ENCODE measurements around the gene IL18R1.

IL18R1 gene

DNA sequence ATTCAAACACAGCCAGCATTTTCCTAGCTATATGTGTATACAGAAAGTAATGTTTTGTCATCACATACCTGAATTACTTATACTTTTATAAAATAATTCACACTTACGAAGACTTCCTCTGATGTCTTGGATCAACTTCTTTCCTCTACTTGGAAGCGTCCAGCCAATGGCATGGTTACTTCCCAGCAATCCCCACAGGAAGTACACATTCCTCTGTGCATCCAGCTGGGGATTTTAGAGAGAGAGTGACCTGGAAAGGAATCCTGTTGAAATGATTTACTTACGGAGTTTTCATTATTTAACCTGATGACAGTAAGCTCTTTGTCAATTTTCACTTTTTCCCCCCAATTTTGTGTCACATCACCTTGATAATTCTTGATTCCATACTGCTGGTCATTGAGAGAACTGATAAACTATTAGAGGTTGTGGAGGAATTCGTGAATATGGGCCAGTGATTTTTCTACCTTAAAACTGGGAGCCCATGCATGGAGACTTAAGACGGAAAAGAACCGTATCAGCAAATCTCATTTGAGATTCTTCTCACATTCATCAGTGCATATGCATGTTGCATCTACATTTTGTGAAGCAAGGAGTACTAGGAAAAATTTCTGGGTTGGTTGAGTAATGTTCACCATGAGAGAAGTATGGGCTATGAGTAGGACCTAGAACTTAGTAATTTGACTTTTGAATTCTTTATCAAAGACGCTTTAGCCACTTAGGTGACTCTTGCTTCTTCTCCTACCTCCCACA lies 9.0 kb upstream of the IL18R1 start:
- DNase-seq: no peak

DNA sequence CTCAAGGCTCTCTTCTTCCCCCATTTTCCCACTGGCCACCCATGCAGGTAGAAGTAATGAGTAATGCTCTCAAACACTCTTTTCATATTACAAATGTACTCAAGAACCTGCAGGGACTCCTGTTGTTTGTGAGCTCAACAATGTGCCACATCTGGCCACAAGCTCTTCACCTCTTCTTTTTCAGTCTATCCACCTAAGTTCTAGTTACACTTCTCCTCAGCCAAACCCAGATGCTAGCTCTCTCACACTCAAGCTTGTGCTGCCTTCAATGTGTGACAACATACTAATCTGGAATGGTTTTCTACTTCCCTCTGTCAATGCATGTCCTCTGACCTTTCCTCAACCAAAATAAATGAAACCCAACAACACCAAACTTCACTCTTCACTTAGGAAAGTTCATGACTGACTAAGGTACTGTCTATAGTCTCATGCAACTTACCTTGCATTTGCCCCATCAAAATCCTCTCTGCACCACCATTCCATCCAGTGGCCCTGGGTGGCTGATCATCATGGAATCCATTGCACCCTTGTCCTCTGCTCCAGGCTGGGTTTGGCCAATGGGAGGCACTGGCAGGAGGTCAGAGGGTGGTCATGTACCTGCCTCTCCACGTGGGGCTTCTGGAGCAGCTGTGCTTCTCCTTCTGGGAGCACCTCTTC lies 5.3 kb upstream of the IL18R1 start:
- DNase-seq: no peak

DNA sequence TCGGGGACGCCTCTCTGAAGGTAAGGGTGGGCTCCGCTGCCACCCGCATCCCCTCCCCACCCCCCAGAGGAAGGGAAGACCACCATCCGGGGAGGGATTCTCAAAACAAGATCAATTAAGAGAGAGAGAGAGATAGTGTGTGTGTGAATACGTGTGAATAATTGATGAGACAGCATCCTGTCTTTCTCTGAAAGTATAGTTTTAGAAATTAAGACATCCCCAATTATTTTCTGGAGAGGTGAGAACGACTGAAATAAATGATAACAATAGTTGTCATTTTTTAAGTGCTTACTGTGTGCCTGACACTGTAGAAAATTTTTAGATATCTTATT lies 751 bp downstream of the IL18R1 start:
- DNase-seq: no peak

DNA sequence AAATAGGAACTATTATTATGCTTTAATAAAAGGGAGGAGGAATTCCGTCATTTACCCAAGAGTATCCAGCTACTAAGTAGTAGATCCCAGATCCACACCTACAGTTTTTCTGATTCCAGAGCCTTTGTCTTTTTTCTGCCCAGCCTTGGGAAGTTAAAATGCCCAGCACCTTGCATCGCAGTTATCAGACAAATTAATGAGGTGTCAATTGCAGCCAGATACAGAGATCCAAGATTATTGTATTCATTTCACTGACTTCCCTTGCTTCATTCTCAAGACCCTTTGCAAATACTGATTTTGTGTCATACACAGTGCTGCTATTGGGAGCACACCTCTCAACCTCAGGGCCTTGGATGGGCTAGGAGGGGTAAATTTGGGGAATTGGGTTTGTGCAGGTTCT lies 1.1 kb downstream of the IL18R1 start:
- no peak for DNase-seq

DNA sequence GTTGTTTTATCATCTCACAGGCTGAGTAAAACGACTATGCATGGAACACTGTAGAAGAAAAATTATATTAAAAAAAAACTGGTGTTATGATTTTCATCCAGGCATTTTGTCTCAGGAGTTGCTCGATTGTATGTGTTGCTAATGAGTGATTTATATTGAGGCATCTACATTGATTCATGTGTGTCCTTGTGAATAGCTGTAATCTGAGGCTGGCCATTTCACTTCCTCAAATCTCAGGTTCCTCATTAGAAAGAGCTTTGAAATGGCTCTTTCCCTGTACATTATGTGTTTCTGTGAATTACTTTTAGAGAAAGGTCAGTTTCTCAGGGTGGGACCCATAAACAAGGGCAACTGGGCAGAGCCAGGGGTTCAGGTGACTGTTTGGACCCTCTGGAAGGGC lies 2.3 kb downstream of the IL18R1 start:
- no peak for DNase-seq

DNA sequence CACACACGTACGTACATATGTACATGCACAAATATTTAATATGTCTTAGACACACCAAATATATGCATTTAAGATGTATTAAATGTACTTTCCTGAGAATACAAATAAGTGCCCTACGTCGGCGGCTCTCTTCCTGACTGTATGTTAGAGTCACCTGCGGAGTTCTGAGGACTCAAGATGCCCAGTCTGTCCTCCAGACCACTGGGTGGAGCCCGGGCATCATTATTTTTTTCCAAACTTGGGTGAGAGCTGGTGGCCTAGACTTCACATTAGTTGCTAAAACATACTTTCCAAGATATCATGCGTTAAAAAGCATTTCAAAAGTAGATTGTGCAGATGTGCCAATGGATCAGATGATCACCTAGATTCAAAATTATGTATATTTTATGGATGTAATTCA lies 2.9 kb downstream of the IL18R1 start:
- DNase-seq: no peak

DNA sequence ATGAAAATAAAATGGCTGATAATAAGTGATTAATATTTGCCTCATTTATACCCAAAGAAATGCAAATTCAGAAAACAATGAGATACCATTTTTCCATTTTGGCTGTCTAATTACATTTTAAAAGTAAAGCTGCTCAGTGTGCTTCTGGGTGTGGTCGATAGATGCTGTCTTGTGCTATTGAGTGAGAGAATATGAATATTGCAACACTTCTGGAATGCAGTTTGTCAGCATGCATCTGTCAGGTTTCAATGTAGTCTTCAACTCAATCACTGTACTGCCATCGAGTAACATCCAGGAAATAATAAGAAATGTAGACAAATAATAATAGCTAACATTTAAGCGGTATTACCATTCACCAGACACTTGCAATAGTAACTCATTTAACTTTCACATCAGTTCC lies 3.9 kb downstream of the IL18R1 start:
- DNase-seq: no peak

DNA sequence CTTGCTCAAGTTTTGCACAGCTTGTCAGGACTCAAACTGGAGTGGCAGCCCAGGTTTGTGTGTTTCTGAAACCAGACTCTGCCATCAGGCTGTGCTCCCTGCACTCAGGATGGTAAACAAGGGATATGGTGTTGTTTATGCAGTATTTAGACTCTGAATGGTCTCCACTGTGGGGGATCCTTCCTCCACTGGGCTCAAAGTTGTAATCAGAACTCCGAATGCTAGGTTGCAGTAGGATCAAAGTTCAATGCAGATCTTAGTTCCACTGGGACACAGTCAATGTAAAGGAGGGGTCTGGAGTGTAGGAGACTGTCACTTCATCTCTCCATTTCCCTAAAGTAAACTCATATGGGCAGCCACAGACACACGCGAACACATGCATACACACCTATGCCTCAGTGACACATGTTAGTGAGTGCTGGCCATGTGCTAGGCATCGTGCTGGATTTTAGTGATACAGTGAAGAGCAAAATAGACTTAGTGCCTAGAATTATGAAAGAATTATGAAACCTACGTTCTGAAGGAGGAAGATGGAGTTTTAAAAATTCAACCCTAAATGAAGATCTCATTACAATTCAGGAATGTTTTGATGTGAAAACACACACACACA lies 6.1 kb downstream of the IL18R1 start:
- DNase-seq: no peak

DNA sequence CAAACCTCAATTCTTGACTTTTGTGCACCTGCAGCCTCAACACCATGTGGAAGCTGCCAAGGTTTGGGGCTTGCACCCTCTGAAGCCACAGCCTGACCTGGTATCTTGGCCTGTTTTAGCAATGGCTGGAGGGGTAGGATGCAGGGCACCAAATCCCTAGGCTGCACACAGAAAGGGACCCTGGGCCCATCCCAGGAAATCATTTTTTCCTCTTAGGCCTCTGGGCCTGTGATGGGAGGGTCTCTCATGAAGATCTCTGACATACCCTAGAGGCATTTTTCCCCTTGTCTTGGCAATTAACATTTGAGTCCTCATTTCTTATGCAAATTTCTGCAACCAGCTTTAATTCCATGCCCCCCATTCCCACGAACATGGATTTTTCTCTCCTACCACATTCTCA lies 10.2 kb downstream of the IL18R1 start:
- DNase-seq: no peak

DNA sequence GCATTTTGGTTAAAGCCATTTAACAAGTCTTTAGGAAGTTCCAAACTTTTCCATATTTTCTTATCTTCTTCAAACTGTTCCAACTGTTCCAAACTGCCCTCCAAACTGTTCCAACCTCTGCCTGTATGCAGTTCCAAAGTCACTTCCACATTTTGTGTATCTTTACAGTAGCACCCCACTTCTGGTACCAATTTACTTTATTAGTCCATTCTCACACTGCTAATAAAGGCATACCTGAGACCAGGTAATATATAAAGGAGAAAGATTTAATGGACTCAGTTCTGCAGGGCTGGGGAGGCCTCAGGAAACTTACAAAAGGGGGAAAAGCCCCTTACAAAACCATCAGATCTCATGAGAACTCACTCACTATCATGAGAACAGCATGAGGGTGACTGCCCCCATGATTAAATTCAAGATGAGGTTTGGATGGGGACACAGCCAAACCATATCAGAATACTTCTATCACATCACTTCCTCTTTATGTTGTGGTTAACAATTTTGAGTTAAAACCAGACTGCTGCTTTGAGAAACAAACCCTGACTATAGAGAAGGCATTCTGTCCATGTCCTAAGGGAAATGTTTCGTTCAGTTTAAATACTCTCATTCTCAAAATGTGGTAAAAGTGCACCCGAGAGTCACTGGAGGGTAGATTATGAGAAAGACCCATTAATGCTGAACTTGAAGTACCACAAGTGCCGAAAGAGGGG lies 11.0 kb downstream of the IL18R1 start:
- DNase-seq: no peak

DNA sequence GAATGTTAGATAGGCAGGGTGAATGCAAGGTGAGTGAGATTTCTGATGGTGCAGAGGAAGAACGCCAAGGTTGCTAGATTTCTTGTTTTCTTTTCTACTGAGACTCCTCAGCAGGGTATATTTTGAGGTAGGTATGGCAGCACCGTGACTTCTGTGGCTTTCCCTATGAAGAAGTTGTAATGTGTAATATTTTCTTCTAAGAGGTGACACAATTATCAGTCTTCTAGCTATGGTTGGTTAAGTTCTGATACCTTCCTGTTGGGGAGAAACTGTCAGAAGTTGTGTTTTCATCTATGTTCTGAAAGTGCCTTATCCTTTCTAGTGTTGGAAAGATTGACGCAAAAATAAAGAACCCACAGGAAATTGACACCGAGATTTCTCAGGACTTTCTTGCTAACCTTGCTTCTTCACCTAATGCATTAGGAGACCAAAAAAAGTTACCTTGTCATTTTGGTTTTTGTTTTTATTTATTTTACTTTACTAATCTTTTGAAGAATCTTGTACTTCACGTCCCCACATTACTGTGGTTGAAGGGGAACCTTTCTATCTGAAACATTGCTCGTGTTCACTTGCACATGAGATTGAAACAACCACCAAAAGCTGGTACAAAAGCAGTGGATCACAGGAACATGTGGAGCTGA lies 11.9 kb downstream of the IL18R1 start:
- no peak for DNase-seq

DNA sequence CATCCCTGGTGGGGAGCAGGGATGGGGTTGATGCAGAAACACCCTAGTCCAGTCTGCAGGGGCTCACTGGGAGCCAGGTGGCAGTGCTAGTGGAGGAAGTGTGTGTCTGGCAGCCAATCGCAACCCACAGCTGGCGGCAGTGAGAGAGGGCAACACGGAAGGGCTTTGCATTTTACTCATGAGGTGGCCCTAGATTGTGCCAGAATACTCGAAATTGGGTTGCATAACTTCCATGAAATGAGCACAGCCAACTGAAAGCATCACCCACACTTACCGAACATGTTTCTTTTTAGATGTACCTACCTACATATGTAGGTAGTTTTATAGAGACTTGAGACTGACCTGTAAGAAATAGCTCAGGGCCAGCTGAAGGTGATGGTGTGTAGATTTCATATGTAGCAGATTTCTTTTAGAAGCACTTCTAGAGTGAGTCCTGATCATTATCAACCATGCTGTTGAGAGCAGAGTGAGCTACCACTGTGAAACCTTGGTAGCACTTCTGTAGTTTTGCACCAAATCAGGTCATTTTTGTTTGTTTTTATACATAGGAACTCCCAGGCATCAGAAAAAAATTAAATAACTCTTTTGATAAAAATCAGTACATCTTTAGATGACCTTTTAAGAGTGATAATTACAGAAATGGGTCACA lies 13.0 kb downstream of the IL18R1 start:
- DNase-seq: no peak

DNA sequence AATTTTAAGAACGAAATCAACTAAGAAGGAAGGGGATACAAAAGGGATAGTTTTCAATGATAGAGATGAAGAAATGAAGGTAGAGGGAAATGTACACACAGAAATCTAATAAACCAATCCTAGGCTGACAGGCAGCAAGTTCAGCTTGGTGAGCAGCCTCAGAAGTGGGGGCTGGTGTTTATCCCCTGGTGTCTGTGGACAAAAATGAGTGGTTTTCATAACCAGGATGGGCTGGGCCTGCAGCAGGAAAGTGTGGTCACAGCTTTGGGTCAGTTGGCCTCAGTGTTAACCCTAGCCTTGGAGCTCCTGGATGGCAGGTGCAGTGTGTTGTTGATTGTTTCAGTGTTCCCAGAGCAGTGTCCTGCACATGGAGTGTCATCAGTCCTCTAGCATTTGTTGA lies 14.3 kb downstream of the IL18R1 start:
- DNase-seq: no peak

DNA sequence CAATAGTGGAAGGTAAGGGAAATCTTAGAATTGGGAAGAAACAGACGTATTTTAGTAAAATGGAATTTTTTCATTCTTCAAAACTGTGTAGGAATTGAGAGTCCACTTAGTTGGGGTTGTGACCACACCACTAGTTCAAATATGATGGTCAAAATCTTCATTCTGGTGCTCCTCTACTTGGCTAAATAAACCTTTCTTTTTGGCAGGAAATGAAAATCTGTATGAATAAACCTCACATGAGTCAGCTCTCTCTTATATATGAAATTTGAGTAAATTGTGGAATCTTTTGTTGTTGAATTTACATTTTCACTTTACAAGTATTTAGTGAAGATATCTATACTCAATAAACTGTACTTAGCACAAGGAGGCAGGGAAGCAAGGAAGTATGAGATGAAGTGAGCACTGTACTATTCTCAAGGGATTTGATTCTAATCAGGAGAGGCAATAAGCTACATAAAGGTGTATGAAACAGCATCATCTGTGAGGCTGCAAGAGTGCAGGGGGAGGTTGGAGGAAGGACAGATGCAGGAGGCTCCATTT lies 20.5 kb downstream of the IL18R1 start:
- DNase-seq: no peak

DNA sequence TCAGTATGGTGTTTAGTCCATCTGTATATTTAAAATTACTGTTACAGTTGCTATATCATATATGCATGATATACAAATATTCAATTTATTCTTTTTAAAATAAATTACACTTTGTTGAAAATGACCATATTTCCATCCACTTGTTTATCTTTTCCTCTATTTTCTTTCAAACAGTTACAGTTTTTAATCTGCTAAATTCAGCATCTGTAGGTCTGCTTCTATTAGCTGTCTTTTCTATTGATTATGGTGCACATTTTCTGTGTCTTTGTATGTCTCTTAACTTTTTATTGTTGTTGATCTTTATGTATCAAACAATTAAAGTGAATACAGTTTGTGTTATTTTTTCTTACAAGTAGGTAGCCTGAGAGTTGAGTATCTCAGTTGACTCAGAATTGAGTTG lies 28.1 kb downstream of the IL18R1 start:
- no peak for DNase-seq

DNA sequence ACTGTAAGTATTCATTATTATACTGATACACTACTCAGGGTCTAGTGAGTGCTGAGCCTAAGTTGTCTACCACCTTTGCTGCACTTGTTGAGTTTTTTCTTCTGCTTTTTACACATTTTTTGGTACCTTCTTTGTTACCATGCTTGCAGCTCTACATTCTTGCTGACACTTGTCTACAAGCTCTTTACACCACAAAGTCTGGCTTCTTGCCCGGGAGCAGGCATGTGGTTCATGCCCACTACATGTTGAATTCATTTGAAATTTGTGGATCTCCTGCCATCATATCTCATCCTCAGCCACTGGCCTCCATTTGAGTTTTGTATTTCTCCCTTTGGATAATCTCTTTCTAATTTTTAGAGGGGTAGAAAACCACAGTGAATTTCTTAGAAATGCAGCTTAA lies 29.9 kb downstream of the IL18R1 start:
- DNase-seq: no peak

DNA sequence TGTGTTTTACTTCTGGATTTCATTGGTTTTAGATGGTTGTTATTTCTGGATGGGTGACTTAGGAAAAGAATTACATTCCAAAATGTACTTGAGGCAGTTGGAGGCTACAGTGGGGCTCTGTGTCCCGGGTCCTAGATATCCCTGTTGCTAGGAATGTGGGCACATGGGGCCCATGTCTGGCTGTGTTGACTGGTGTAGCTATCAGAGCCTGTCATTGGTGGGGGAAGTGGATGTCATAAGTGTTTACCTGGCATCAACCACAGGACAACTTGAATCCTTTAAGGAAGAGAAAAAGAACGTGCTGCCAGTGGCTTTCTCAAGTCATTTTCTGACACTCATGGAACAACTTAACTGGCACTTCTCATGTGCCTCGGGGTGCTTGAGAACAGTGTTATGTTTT lies 30.4 kb downstream of the IL18R1 start:
- DNase-seq: no peak

DNA sequence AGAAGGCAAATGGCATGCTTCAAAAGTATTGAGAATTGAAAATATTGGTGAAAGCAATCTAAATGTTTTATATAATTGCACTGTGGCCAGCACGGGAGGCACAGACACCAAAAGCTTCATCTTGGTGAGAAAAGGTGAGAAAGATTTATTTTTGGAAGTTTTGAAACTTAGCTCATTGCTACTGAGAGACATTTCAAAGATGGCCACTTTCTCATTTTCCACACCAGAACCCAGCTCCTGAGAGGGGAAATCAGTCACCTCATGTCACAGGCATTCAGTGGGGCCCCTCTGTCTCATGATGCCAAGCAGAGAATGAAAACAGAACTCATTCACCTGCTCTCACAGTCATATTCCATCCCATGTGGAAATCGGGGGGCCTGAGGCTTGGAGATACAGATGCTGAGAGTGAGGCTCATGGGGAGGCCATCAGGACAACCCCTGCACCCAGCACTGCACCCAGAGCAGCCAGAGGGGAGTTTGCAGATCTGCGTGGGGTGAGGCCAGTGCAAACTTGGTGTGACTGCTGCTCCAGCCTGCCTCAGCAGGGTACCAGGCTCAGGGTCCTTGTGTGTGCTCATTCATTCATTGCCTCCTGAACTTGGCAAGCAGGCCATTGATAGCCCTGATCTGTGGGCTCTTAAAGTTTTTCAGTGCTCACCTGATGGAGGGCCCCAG lies 31.4 kb downstream of the IL18R1 start:
- DNase-seq: no peak

DNA sequence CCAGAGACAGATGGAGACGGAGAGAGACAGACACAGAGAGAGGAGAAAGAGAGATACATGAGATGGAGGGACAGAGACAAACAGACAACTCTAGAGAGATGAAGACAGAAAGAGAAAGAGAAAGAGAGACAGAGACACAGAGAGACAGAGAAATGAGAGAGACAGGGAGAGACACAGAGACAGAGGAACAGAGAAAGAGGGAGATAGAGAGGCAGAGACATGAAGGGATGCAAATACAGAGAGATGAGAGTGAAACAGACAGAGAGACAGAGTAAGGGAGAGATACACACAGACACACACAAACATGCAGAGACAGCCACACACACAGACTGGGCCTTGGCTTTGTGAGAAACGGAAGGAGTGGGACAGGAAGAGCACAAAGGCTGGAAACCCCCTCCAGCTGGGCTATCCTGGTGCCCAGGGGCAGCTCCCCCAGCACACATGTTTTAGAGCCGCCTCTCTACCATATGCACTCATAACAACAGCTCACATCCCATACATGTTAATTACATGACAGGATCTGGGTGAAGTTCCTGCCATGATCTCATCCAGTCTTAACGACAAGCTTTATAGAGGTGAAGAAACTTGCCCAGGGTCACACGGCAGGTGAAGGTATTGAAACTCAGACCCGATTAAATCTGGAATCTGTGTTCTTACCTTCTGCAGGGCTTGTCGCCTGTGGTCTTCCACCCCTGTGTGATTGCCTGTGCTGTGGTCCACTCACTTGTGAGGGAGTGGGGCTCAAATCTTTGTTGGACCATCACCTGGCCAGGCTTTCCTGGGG lies 32.4 kb downstream of the IL18R1 start:
- no peak for DNase-seq

DNA sequence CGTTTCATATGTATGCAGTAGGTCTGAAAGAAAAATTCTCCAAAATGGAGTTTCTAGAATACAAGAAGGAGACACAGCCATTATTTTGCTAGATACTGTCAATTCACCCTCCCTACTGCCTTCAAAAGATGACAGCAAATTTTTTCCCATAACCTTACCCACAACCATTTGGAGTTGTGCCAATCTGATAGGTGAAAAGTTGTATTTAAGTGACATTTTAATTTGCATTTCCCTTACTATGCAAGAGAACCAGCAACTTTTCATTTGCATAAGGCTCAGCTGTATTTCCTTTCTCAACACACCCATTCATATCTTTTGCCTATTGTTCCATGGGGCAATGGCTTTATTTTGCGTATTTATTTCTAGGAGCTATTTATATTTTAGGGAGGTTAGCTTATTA lies 36.0 kb downstream of the IL18R1 start:
- no peak for DNase-seq

DNA sequence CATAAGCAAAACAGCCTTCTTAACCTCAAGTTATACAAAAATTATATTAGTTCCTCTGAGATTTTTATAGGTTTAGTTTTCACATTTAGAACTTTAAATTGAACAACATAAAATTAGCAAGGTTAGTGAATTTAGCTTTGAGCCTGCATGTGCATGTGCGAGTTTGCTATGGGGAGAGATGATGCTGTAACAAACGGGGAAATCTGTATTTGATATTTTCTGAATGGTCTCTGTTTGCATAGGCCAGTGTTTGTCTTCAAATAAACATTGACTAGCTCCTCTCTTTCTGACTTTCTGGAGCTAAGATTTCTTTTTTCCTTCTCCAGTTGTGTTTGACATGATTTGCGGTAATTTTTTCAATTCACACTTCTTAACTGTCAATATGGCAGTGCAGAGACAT lies 36.5 kb downstream of the IL18R1 start:
- no peak for DNase-seq
